PC-3 (cell line): Measurements from ENCODE around the gene HDGFL2. TPM values are rescaled to one million over a fixed set of nuclear protein-coding genes. Genes with fewer than 3 reads are reported as not detected.

ENCODE experiments used
- ATAC-seq: fragments of 200-7000 bp; cut with Tn5 transposase; 2 replicates; pipeline ENCODE4 v1.9.1; 2020; ENCODE audit warnings: mild to moderate bottlenecking, moderate library complexity
- BruUV-seq: library from RNA; stranded (reverse); fragments of 400-500 nt; replicated peaks from 2 replicates; lab custom pipeline; 2021; lab: Mats Ljungman, UMichigan
- CTCF ChIA-PET: fragments of 300-600 bp; sonication (Branson Sonifier 250); formaldehyde crosslinking; loops from one replicate; lab custom pipeline; 2022; ENCODE audit warnings: antibody characterized with exemption; lab: Charles Lee
- POLR2A ChIA-PET: fragments of 300-600 bp; sonication (Branson Sonifier 250); formaldehyde crosslinking; loops from one replicate; lab custom pipeline; 2022; ENCODE audit warnings: antibody characterized with exemption; ENCODE audit not compliant: unreplicated experiment; lab: Charles Lee
- DNase-seq: peaks from one replicate; pipeline ENCODE4 v3.0.0-alpha.2; 2015
- H2AFZ ChIP-seq: fragments of 300-600 bp; sonication (generic); 2 replicates; pipeline ENCODE4 v1.6.0; 2016; ENCODE audit warnings: antibody characterized with exemption, low read length
- H3F3A ChIP-seq: fragments of 300-600 bp; sonication (generic); one replicate; pipeline ENCODE4 v1.6.0; 2017; ENCODE audit warnings: antibody characterized with exemption, low read length, control low read depth, mild to moderate bottlenecking; ENCODE audit not compliant: unreplicated experiment
- H3K27ac ChIP-seq: fragments of 300-600 bp; sonication (generic); 2 replicates; pipeline ENCODE4 v1.5.1; 2016; ENCODE audit warnings: mild to moderate bottlenecking, low read length
- H3K27me3 ChIP-seq: fragments of 300-600 bp; sonication (generic); 2 replicates; pipeline ENCODE4 v1.6.1; 2016; ENCODE audit warnings: low read length, mixed read lengths
- H3K36me3 ChIP-seq: fragments of 300-600 bp; sonication (generic); 2 replicates; pipeline ENCODE4 v1.6.1; 2016; ENCODE audit warnings: low read depth, mixed run types, low read length, mixed read lengths
- H3K4me1 ChIP-seq: fragments of 300-600 bp; sonication (generic); 2 replicates; pipeline ENCODE4 v1.5.1; 2016; ENCODE audit warnings: low read length; ENCODE audit not compliant: insufficient read depth
- H3K4me2 ChIP-seq: fragments of 300-600 bp; sonication (generic); 2 replicates; pipeline ENCODE4 v1.6.0; 2016; ENCODE audit warnings: low read length
- H3K4me3 ChIP-seq: fragments of 300-600 bp; sonication (generic); 2 replicates; pipeline ENCODE4 v1.5.1; 2016; ENCODE audit warnings: mild to moderate bottlenecking, low read length, mixed read lengths
- H3K79me2 ChIP-seq: fragments of 300-600 bp; sonication (generic); 2 replicates; pipeline ENCODE4 v1.6.1; 2017; ENCODE audit warnings: low read length, mixed read lengths
- H3K9ac ChIP-seq: fragments of 300-600 bp; sonication (generic); 2 replicates; pipeline ENCODE4 v1.6.0; 2016; ENCODE audit warnings: mild to moderate bottlenecking, low read length
- H3K9me2 ChIP-seq: fragments of 300-600 bp; sonication (generic); replicated peaks from 2 replicates; pipeline ENCODE4 v1.6.1; 2016; ENCODE audit warnings: mixed run types, low read length, mixed read lengths
- H3K9me3 ChIP-seq: fragments of 300-600 bp; sonication (generic); 2 replicates; pipeline ENCODE4 v1.6.1; 2016; ENCODE audit warnings: low read length, mixed read lengths
- H4K20me1 ChIP-seq: fragments of 300-600 bp; sonication (generic); 2 replicates; pipeline ENCODE4 v1.6.1; 2016; ENCODE audit warnings: low read length, mixed read lengths
- CTCF ChIP-seq: fragments of 300-600 bp; sonication (generic); conservative IDR thresholded peaks from 2 replicates; pipeline ENCODE4 v1.5.1; 2017; ENCODE audit warnings: antibody characterized with exemption, low read depth, mild to moderate bottlenecking, low read length
- EZH2 ChIP-seq: fragments of 300-600 bp; sonication (generic); IDR thresholded peaks from one replicate; pipeline ENCODE4 v1.6.1; 2017; ENCODE audit warnings: antibody characterized with exemption, mild to moderate bottlenecking, low read length; ENCODE audit not compliant: unreplicated experiment
- EZH2phosphoT487 ChIP-seq: fragments of 300-600 bp; sonication (generic); IDR thresholded peaks from 2 replicates; pipeline ENCODE4 v1.6.1; 2018; ENCODE audit warnings: mild to moderate bottlenecking, antibody characterized with exemption, low read length, borderline replicate concordance
- intact Hi-C: fragments of 100-400 bp; cut with micrococcal nuclease; formaldehyde crosslinking; loops from 2 replicates; pipeline ENCODE4 v1.9.0; 2023
- total RNA-seq: library from RNA; depleted of rRNA; stranded (reverse); fragments of >200 nt; gene quantifications from 2 replicates; pipeline ENCODE4 v1.2.3, GENCODE V29; 2014

The HDGFL2 gene
- total RNA-seq, 1 experiment from 2014 or later = 111 TPM

- ATAC-seq (no peak), DNase-seq (peak; percentile 12)
- Histone ChIP-seq H3K36me3 (peaks cover 12% of the 10 kb centered on the region; the same call in 1 of the 2 replicates), H3F3A (no peaks in the 10 kb centered on the region), H4K20me1 (no peaks in the 10 kb centered on the region), H3K9ac (no peak overlapping the region), H3K27me3 (no peaks in the 10 kb centered on the region), H3K4me2 (no peak overlapping the region), H3K4me3 (no peak overlapping the region), H3K9me2 (no peaks in the 10 kb centered on the region), H3K9me3 (no peaks in the 10 kb centered on the region), H3K4me1 (peaks cover 13% of the 10 kb centered on the region; the same call in 1 of the 2 replicates), H3K27ac (no peak overlapping the region), H3K79me2 (peaks cover 28% of the 10 kb centered on the region), H2AFZ (no peak overlapping the region)
- POLR2A ChIA-PET = no interaction called here
- TF ChIP-seq EZH2 = no peak
- TF ChIP-seq EZH2phosphoT487 = no peak
- TF ChIP-seq CTCF = no peak
- CTCF ChIA-PET = no interaction called here
- intact Hi-C loops = loop anchor here (5.0 kb wide), 1 partner anchor 43 kb away; the partner anchor contains the start of gene PLIN4
- no TSS peak for BruUV-seq
These were observed 2.5 kb downstream of the HDGFL2 start for GRCh38 chr19:4474514-4475022.

- H2AFZ ChIP-seq = no peak overlapping the region
- no peaks in the 10 kb centered on the region for H3F3A ChIP-seq
- ChIA-PET POLR2A (no interaction called here), CTCF (no interaction called here)
- H3K27ac ChIP-seq = no peak overlapping the region
- peaks cover 9% of the 10 kb centered on the region; the same call in 1 of the 2 replicates for H3K4me1 ChIP-seq
- intact Hi-C loops = no loop called here
- DNase-seq (peak; percentile 19), ATAC-seq (peak; percentile 82)
- H3K27me3 ChIP-seq = no peaks in the 10 kb centered on the region
- TF ChIP-seq EZH2 (no peak), EZH2phosphoT487 (no peak), CTCF (no peak)
- H3K79me2 ChIP-seq = peaks cover 28% of the 10 kb centered on the region
- H3K36me3 ChIP-seq = peaks cover 13% of the 10 kb centered on the region; the same call in 1 of the 2 replicates
- H3K4me3 ChIP-seq = no peak overlapping the region
- no peaks in the 10 kb centered on the region for H4K20me1 ChIP-seq
- BruUV-seq = no TSS peak
- no peaks in the 10 kb centered on the region for H3K9me2 ChIP-seq
- H3K9me3 ChIP-seq = no peaks in the 10 kb centered on the region
- no peak overlapping the region for H3K9ac ChIP-seq
- H3K4me2 ChIP-seq = no peak overlapping the region
These were observed 5.1 kb downstream of the HDGFL2 start for GRCh38 chr19:4477034-4477801.
